GM12873 (cell line): ENCODE results near the gene EBF3.

Experiments used
- CTCF ChIP-seq: IDR thresholded peaks from 2 replicates; pipeline ENCODE4 v1.5.1; 2012; ENCODE audit warnings: low read depth, mild to moderate bottlenecking, moderate library complexity, low read length, control low read depth; ENCODE audit not compliant: insufficient read depth; ENCODE audit errors: missing control alignments

Gene EBF3

GRCh38 chr10:129963641-129964501, at the start of gene EBF3:
Gene EBF3, minus strand, starts transcription at chr10:129964274. Its CDS starts 506 bp downstream, at chr10:129963768.
- no peak for TF ChIP-seq CTCF

- TF ChIP-seq CTCF, result no peak
Measured at GRCh38 chr10:130013335-130014262, 49.5 kb upstream of the EBF3 start.

GRCh38 chr10:130012129-130012528, 48.1 kb upstream of the EBF3 start:
- TF ChIP-seq CTCF, result no peak

GRCh38 chr10:130010653-130011052, 46.6 kb upstream of the EBF3 start:
- TF ChIP-seq CTCF, result no peak

- no peak for TF ChIP-seq CTCF
Measured at GRCh38 chr10:130009228-130009627, 45.2 kb upstream of the EBF3 start.

GRCh38 chr10:130003787-130004613, 39.9 kb upstream of the EBF3 start:
- TF ChIP-seq CTCF, result no peak
